ENCODE measurements around the gene CCSAP. TPM values are rescaled to one million over a fixed set of nuclear protein-coding genes. Genes with fewer than 3 reads are reported as not detected.
"Not testable (repeated sequence)": the region's sequence is repeated elsewhere in the genome, so short reads cannot be mapped to it uniquely, and the experiment has no call there.

CCSAP gene
- total RNA-seq, 1 experiment from 2014 or later: 11.3 TPM

- CTCF ChIA-PET: interaction anchor here (0.6 kb wide), 1 partner anchor 507 kb away, joined by 3 read pairs; no protein-coding TSS in a partner anchor
- intact Hi-C loops (cut with micrococcal nuclease): no loop called here
- TF ChIP-seq, protein P1, sequence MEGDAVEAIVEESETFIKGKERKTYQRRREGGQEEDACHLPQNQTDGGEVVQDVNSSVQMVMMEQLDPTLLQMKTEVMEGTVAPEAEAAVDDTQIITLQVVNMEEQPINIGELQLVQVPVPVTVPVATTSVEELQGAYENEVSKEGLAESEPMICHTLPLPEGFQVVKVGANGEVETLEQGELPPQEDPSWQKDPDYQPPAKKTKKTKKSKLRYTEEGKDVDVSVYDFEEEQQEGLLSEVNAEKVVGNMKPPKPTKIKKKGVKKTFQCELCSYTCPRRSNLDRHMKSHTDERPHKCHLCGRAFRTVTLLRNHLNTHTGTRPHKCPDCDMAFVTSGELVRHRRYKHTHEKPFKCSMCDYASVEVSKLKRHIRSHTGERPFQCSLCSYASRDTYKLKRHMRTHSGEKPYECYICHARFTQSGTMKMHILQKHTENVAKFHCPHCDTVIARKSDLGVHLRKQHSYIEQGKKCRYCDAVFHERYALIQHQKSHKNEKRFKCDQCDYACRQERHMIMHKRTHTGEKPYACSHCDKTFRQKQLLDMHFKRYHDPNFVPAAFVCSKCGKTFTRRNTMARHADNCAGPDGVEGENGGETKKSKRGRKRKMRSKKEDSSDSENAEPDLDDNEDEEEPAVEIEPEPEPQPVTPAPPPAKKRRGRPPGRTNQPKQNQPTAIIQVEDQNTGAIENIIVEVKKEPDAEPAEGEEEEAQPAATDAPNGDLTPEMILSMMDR (IDR thresholded peaks at IDR 0.05; ENCODE audit: unreplicated experiment): no peak
Measured at GRCh38 chr1:229381234-229381633, 38.4 kb upstream of the CCSAP start.

GRCh38 chr1:229380536-229381160 is 37.8 kb upstream of the CCSAP start:
- Mint-ChIP-seq H3K9me3 (ENCODE audit: unreplicated experiment) (no peaks in the 10 kb centered on the region), H3K27me3 (ENCODE audit: insufficient read depth, unreplicated experiment) (no peaks in the 10 kb centered on the region), H3K27ac (ENCODE audit: low read depth, unreplicated experiment) (no peak overlapping the region), H3K4me3 (ENCODE audit: unreplicated experiment) (no peak overlapping the region), H3K36me3 (ENCODE audit: insufficient read depth, unreplicated experiment) (no peaks in the 10 kb centered on the region), H3K4me1 (ENCODE audit: insufficient read depth, unreplicated experiment) (no peaks in the 10 kb centered on the region)
- no peak for DNase-seq (ENCODE audit: unreplicated experiment)
- ChIA-PET POLR2A (interaction anchor here (0.6 kb wide), 1 partner anchor 23 kb away, joined by 3 read pairs; no protein-coding TSS in a partner anchor), CTCF (no interaction called here)
- TF ChIP-seq, protein P1 (IDR thresholded peaks at IDR 0.05; ENCODE audit: unreplicated experiment): no peak
- no TSS peak for BruUV-seq (replicated peaks)
- intact Hi-C loops (cut with micrococcal nuclease): no loop called here

More at GRCh38 chr1:229381234-229381633, 38.4 kb upstream of the CCSAP start:
- no peaks in the 10 kb centered on the region for H3K27me3 Mint-ChIP-seq (ENCODE audit: insufficient read depth, unreplicated experiment)
- no peak overlapping the region for H3K4me3 Mint-ChIP-seq (ENCODE audit: unreplicated experiment)
- H3K9me3 Mint-ChIP-seq (ENCODE audit: unreplicated experiment): no peaks in the 10 kb centered on the region
- no TSS peak for BruUV-seq (replicated peaks)
- H3K27ac Mint-ChIP-seq (ENCODE audit: low read depth, unreplicated experiment): no peak overlapping the region
- no peaks in the 10 kb centered on the region for H3K4me1 Mint-ChIP-seq (ENCODE audit: insufficient read depth, unreplicated experiment)
- POLR2A ChIA-PET: no interaction called here
- no peaks in the 10 kb centered on the region for H3K36me3 Mint-ChIP-seq (ENCODE audit: insufficient read depth, unreplicated experiment)
- no peak for DNase-seq (ENCODE audit: unreplicated experiment)

DNA sequence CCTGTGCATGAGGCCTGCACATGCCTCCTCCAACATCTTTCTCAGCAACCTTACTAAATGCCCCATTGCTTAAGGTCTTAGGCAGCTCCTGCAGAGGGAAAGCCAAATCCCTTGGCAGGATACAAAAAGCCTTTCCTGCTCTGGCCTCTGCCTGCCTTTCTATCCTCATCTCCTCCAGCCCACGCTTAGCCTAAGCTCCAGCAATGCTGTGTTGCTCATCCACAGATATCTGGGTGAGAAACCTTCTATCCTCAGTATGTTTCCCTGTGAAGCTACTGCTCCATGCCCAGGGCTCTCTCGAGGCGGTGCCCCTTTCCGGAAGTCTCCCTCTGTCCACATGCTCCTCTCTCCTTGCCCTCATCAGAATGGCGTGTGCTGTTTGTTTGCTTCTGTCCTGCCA is 37.0 kb upstream of the CCSAP start:
- Mint-ChIP-seq H3K36me3 (ENCODE audit: insufficient read depth, unreplicated experiment) (no peaks in the 10 kb centered on the region), H3K27me3 (ENCODE audit: insufficient read depth, unreplicated experiment) (no peaks in the 10 kb centered on the region), H3K27ac (ENCODE audit: low read depth, unreplicated experiment) (no peak overlapping the region), H3K4me1 (ENCODE audit: insufficient read depth, unreplicated experiment) (no peaks in the 10 kb centered on the region), H3K9me3 (ENCODE audit: unreplicated experiment) (no peaks in the 10 kb centered on the region), H3K4me3 (ENCODE audit: unreplicated experiment) (no peak overlapping the region)
- ChIA-PET CTCF (interaction anchor here (0.8 to 1.2 kb wide), 2 partner anchors 23 to 24 kb away, joined by 3 read pairs; no protein-coding TSS in a partner anchor), POLR2A (interaction anchor here (0.6 kb wide), 1 partner anchor 22 kb away, joined by 3 read pairs; no protein-coding TSS in a partner anchor)
- no TSS peak for BruUV-seq (replicated peaks)
- no peak for DNase-seq (ENCODE audit: unreplicated experiment)
- TF ChIP-seq, protein P1 (IDR thresholded peaks at IDR 0.05; ENCODE audit: unreplicated experiment): no peak
- intact Hi-C loops (cut with micrococcal nuclease): no loop called here

DNA sequence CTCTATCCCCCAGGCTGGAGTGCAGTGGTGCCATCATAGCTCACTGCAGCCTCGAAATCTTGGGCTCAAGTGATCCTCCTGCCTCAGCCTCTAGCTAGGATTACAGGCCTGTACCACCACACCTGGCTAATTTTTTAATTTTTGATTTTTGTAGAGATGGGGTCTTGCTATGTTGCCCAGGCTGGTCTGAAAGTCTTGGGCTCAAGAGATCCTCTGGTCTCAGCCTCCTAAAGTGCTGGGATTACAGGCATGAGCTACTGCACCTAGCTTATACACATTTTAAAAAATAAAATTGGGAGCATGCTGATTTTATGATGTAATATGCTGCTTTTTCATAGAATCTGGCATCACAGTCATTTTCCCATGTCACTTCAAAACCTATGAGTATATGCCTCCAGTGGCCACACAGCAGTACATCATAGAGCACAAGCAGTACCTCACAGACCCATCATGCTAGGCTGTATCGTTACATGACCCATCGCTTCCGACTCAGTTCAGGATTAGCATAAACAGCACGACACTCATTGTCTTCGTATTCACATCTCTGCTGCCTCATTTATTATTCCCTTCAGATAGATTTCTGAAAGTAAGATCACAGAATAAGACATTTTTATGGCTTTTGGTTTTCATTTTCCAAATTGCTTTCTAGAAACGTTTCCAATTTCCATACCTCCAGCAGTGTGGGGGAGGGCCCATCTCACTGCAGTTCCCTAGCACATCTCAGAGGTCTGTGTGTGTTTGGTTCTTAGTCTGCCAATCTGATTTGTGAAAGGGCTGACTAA is 35.9 kb upstream of the CCSAP start:
- TF ChIP-seq, protein P1 (IDR thresholded peaks at IDR 0.05; ENCODE audit: unreplicated experiment): no peak

DNA sequence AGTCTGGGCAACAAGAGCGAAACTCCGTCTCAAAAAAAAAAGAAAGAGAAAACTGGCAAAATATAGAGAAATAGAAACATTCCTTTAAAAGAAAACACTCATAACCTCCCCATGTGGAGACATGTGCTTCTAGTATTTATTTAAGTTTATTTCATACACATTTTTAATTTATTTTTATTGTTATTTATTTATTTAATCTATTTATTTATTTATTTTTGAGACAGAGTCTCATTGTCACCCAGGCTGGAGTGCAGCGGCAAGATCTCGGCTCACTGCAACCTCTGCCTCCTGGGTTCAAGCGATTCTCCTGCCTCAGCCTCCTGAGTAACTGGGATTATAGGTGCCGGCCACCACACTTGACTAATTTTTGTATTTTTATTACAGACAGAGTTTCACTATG is 35.2 kb upstream of the CCSAP start:
- H3K4me3 Mint-ChIP-seq (ENCODE audit: unreplicated experiment); H3K4me1 Mint-ChIP-seq (ENCODE audit: insufficient read depth, unreplicated experiment); H3K9me3 Mint-ChIP-seq (ENCODE audit: unreplicated experiment); intact Hi-C loops (cut with micrococcal nuclease); BruUV-seq (replicated peaks); H3K27me3 Mint-ChIP-seq (ENCODE audit: insufficient read depth, unreplicated experiment); H3K27ac Mint-ChIP-seq (ENCODE audit: low read depth, unreplicated experiment); DNase-seq (ENCODE audit: unreplicated experiment); H3K36me3 Mint-ChIP-seq (ENCODE audit: insufficient read depth, unreplicated experiment): not testable (repeated sequence)
- CTCF ChIA-PET: interaction anchor here (0.8 to 1.7 kb wide), 2 partner anchors 42 to 120 kb away, joined by 3 read pairs; no protein-coding TSS in a partner anchor
- POLR2A ChIA-PET: interaction anchor here (1.1 kb wide), 1 partner anchor 22 kb away, joined by 3 read pairs; no protein-coding TSS in a partner anchor

More for the DNA sequence above, 35.9 kb upstream of the CCSAP start:
- Mint-ChIP-seq H3K9me3 (ENCODE audit: unreplicated experiment) (no peaks in the 10 kb centered on the region), H3K4me1 (ENCODE audit: insufficient read depth, unreplicated experiment) (no peaks in the 10 kb centered on the region), H3K36me3 (ENCODE audit: insufficient read depth, unreplicated experiment) (no peaks in the 10 kb centered on the region), H3K27ac (ENCODE audit: low read depth, unreplicated experiment) (no peak overlapping the region), H3K4me3 (ENCODE audit: unreplicated experiment) (no peak overlapping the region), H3K27me3 (ENCODE audit: insufficient read depth, unreplicated experiment) (no peaks in the 10 kb centered on the region)
- POLR2A ChIA-PET: interaction anchor here (1.1 kb wide), 1 partner anchor 21 kb away, joined by 3 read pairs; no protein-coding TSS in a partner anchor
- intact Hi-C loops (cut with micrococcal nuclease): no loop called here
- no TSS peak for BruUV-seq (replicated peaks)
- DNase-seq (ENCODE audit: unreplicated experiment): no peak
- CTCF ChIA-PET: interaction anchor here (0.8 to 1.7 kb wide), 3 partner anchors 23 to 120 kb away, joined by 3 read pairs; no protein-coding TSS in a partner anchor

Data from MCF 10A (cell line).